GM18951 (cell line): ENCODE measurements around the gene CIB2.

ENCODE experiments used
- POLR2A ChIP-seq: IDR thresholded peaks from 4 replicates; pipeline ENCODE4 v1.6.1; 2011; ENCODE audit warnings: mild to moderate bottlenecking; ENCODE audit not compliant: insufficient read length, insufficient read depth; ENCODE audit errors: extremely low read depth
- in situ Hi-C: fragments of 300-500 bp; cut with MboI; formaldehyde crosslinking; loops from one replicate; pipeline ENCODE4 v1.12.0; 2022; ENCODE audit warnings: low sequenced_read_pairs, mixed read lengths, inconsistent platforms; ENCODE audit not compliant: unreplicated experiment

Gene CIB2

GRCh38 chr15:78059110-78059839 is 72.0 kb downstream of the CIB2 start:
- no peak for TF ChIP-seq POLR2A
- in situ Hi-C loops, result no loop called here

- in situ Hi-C loops, result no loop called here
Measured at GRCh38 chr15:78058401-78058935, 72.8 kb downstream of the CIB2 start.

GRCh38 chr15:78057803-78058202 is 73.4 kb downstream of the CIB2 start:
- in situ Hi-C loops, result no loop called here
- no peak for TF ChIP-seq POLR2A

More at GRCh38 chr15:78058401-78058935, 72.8 kb downstream of the CIB2 start:
- no peak for TF ChIP-seq POLR2A

GRCh38 chr15:78056714-78057269 is 74.5 kb downstream of the CIB2 start:
- TF ChIP-seq POLR2A, result no peak
- in situ Hi-C loops, result no loop called here

- TF ChIP-seq POLR2A, result no peak
- in situ Hi-C loops, result no loop called here
Measured at GRCh38 chr15:78055919-78056713, 75.1 kb downstream of the CIB2 start.

GRCh38 chr15:78054966-78055365 is 76.3 kb downstream of the CIB2 start:
- in situ Hi-C loops, result no loop called here
- no peak for TF ChIP-seq POLR2A
